H9 (cell line): Measurements from ENCODE around the gene SEZ6. TPM values are rescaled to one million over a fixed set of nuclear protein-coding genes. Genes with fewer than 3 reads are reported as not detected.

Experiments
- DNase-seq: peaks from one replicate; pipeline ENCODE4 v3.0.0-alpha.2; 2017
- H2AFZ ChIP-seq: one replicate; pipeline ENCODE4 v1.6.1; 2013; ENCODE audit warnings: mild to moderate bottlenecking, low read length, control low read depth, moderate library complexity
- H2AK5ac ChIP-seq: 2 replicates; pipeline ENCODE4 v1.6.1; 2013; ENCODE audit warnings: low read length, control low read depth, mixed read lengths; ENCODE audit not compliant: insufficient read length
- H2BK120ac ChIP-seq: one replicate; pipeline ENCODE4 v1.6.1; 2013; ENCODE audit warnings: low read depth, mild to moderate bottlenecking, low read length, control low read depth, inconsistent platforms; ENCODE audit not compliant: poor library complexity, severe bottlenecking
- H2BK12ac ChIP-seq: 2 replicates; pipeline ENCODE4 v1.6.1; 2013; ENCODE audit warnings: low read length, control low read depth, mixed read lengths, low read depth; ENCODE audit not compliant: insufficient read length
- H2BK15ac ChIP-seq: 2 replicates; pipeline ENCODE4 v1.6.1; 2013; ENCODE audit warnings: low read depth, low read length, control low read depth
- H2BK20ac ChIP-seq: one replicate; pipeline ENCODE4 v1.6.1; 2013; ENCODE audit warnings: low read depth, mild to moderate bottlenecking, low read length, control low read depth, inconsistent platforms; ENCODE audit not compliant: poor library complexity, severe bottlenecking
- H2BK5ac ChIP-seq: 2 replicates; pipeline ENCODE4 v1.6.1; 2013; ENCODE audit warnings: low read length, control low read depth, mixed read lengths; ENCODE audit not compliant: insufficient read length
- H3K14ac ChIP-seq: 2 replicates; pipeline ENCODE4 v1.6.1; 2013; ENCODE audit warnings: low read length, control low read depth; ENCODE audit not compliant: insufficient read depth
- H3K18ac ChIP-seq: 2 replicates; pipeline ENCODE4 v1.6.1; 2013; ENCODE audit warnings: low read depth, mild to moderate bottlenecking, mixed read lengths, low read length, control low read depth; ENCODE audit not compliant: insufficient read length
- H3K23ac ChIP-seq: 2 replicates; pipeline ENCODE4 v1.6.1; 2013; ENCODE audit warnings: low read length, control low read depth, mixed read lengths, low read depth; ENCODE audit not compliant: insufficient read length
- H3K23me2 ChIP-seq: 2 replicates; pipeline ENCODE4 v1.6.1; 2013; ENCODE audit warnings: low read depth, mild to moderate bottlenecking, mixed read lengths, low read length, control low read depth; ENCODE audit not compliant: insufficient read length, poor library complexity, severe bottlenecking
- H3K27ac ChIP-seq: 2 replicates; pipeline ENCODE4 v1.5.1; 2013; ENCODE audit warnings: low read length, control low read depth, mixed read lengths, low read depth; ENCODE audit not compliant: insufficient read length
- H3K27me3 ChIP-seq: 2 replicates; pipeline ENCODE4 v1.6.1; 2013; ENCODE audit warnings: low read length, control low read depth, inconsistent platforms; ENCODE audit not compliant: insufficient read depth
- H3K4ac ChIP-seq: 2 replicates; pipeline ENCODE4 v1.6.1; 2013; ENCODE audit warnings: low read depth, mild to moderate bottlenecking, control low read depth, inconsistent platforms, low read length, moderate library complexity
- H3K4me1 ChIP-seq: 2 replicates; pipeline ENCODE4 v1.6.1; 2013; ENCODE audit warnings: low read length, control low read depth, inconsistent platforms; ENCODE audit not compliant: insufficient read depth
- H3K4me2 ChIP-seq: 2 replicates; pipeline ENCODE4 v1.6.1; 2013; ENCODE audit warnings: low read length, control low read depth, mixed read lengths; ENCODE audit not compliant: insufficient read length, insufficient read depth
- H3K56ac ChIP-seq: 2 replicates; pipeline ENCODE4 v1.6.1; 2013; ENCODE audit warnings: low read depth, mild to moderate bottlenecking, mixed read lengths, low read length, control low read depth; ENCODE audit not compliant: insufficient read length
- H3K79me1 ChIP-seq: 2 replicates; pipeline ENCODE4 v1.6.1; 2013; ENCODE audit warnings: low read depth, mild to moderate bottlenecking, moderate library complexity, low read length, control low read depth, inconsistent platforms; ENCODE audit not compliant: insufficient read depth, poor library complexity, severe bottlenecking
- H3K79me2 ChIP-seq: 2 replicates; pipeline ENCODE4 v1.6.1; 2013; ENCODE audit warnings: low read length, control low read depth, inconsistent platforms; ENCODE audit not compliant: insufficient read depth
- H3K9ac ChIP-seq: 2 replicates; pipeline ENCODE4 v1.6.1; 2013; ENCODE audit warnings: low read length, control low read depth, mixed read lengths; ENCODE audit not compliant: insufficient read length; ENCODE audit errors: extremely low read depth
- H3K9me3 ChIP-seq: one replicate; pipeline ENCODE4 v1.6.1; 2013; ENCODE audit warnings: low read depth, low read length, inconsistent platforms; ENCODE audit not compliant: control insufficient read depth
- H3T11ph ChIP-seq: one replicate; pipeline ENCODE4 v1.6.1; 2013; ENCODE audit warnings: mild to moderate bottlenecking, low read length, control low read depth, inconsistent platforms
- H4K20me1 ChIP-seq: one replicate; pipeline ENCODE4 v1.6.1; 2013; ENCODE audit not compliant: control insufficient read depth, insufficient read length, insufficient read depth
- H4K5ac ChIP-seq: 2 replicates; pipeline ENCODE4 v1.6.1; 2013; ENCODE audit warnings: low read depth, mild to moderate bottlenecking, mixed read lengths, low read length, control low read depth; ENCODE audit not compliant: insufficient read length
- H4K8ac ChIP-seq: replicated peaks from 2 replicates; pipeline ENCODE4 v1.6.1; 2013; ENCODE audit warnings: low read length, control low read depth, mixed read lengths, low read depth; ENCODE audit not compliant: insufficient read length
- H4K91ac ChIP-seq: 2 replicates; pipeline ENCODE4 v1.6.1; 2013; ENCODE audit warnings: low read depth, mild to moderate bottlenecking, moderate library complexity, mixed read lengths, low read length, control low read depth; ENCODE audit not compliant: insufficient read length
- H3K27ac Mint-ChIP-seq, 3 experiments: 2 replicates in 2 of 3; 3 replicates in 1 of 3; pipeline ENCODE4 v1.8.0; 2020 to 2021; ENCODE audit warnings: mixed read lengths in 3 of 3, mild to moderate bottlenecking in 1 of 3, moderate library complexity in 1 of 3
- H3K27me3 Mint-ChIP-seq: 2 replicates; pipeline ENCODE4 v1.8.0; 2021; ENCODE audit warnings: low read depth, mild to moderate bottlenecking, moderate library complexity, mixed read lengths
- H3K36me3 Mint-ChIP-seq, 3 experiments: 2 replicates in 2 of 3; 3 replicates in 1 of 3; pipeline ENCODE4 v1.8.0; 2020 to 2021; ENCODE audit warnings: low read depth in 3 of 3, mixed read lengths in 3 of 3; ENCODE audit not compliant: insufficient read depth in 1 of 3
- H3K4me1 Mint-ChIP-seq, 2 experiments: 2 replicates each; pipeline ENCODE4 v1.8.0; 2020; ENCODE audit warnings: mixed read lengths in 2 of 2
- H3K4me3 Mint-ChIP-seq, 2 experiments: 2 replicates in 1 of 2; 3 replicates in 1 of 2; pipeline ENCODE4 v1.8.0; 2020 to 2021; ENCODE audit warnings: mild to moderate bottlenecking in 2 of 2, mixed read lengths in 2 of 2, moderate library complexity in 1 of 2
- H3K9me3 Mint-ChIP-seq, 2 experiments: 2 replicates in 1 of 2; 3 replicates in 1 of 2; pipeline ENCODE4 v1.8.0; 2020; ENCODE audit warnings: mild to moderate bottlenecking in 2 of 2, mixed read lengths in 2 of 2, moderate library complexity in 1 of 2
- WGBS: extraction: QIAGEN DNeasy Blood & Tissue Kit; methylation state at CpG from one replicate; pipeline ENCODE4 v1.1.7; 2013; ENCODE audit warnings: missing lambda C conversion rate, low lambda C conversion rate, mixed read lengths; ENCODE audit not compliant: insufficient read length; ENCODE audit errors: extremely low coverage; 5-methylcytosine and 5-hydroxymethylcytosine counted together
- total RNA-seq: library from RNA; stranded (reverse); gene quantifications from 2 replicates; pipeline ENCODE4 v1.2.1, GENCODE V29; 2021
- TF ChIP-seq, protein P1 (sequence below): fragments of 200-600 bp; sonication (generic); conservative IDR thresholded peaks from 3 replicates; pipeline ENCODE4 v1.8.0; 2021; ENCODE audit warnings: antibody characterized with exemption, mild to moderate bottlenecking

SEZ6 gene
- total RNA-seq, 1 experiment from 2014 or later: 1.8 TPM

DNA sequence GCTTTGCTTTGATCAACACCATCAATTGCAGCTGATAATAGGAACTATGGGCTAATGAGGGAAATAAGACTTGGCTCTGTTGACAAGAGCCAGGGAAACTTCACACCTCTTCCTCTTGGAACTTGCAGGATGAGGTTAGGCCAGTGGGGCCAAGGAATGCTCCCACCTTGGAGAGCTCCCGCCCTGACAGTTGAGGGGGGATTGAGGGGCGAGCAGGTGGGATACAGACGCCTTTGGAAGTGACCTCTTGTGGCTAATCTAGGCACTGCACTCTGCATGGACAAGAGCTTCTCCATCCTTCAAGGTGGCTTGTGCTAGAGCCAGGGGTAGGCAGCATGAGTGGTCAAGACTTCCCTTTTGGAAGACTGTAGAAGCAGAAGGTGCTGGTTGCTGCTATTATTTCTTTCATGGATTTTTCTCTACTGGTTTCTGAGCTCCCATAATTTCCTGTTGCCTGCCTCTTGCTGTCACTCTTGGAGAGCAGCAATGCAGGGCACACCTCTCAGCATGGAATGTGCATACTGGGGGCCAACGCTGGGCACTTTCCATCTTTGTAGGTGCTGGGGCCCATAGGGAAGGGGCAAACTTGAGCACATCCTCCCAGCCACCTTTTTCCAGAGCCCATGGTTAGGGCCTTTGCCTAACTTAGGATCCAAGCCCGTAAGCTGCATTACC is 52.3 kb downstream of the SEZ6 start:
- Histone ChIP-seq H3K79me1 (no peaks in the 10 kb centered on the region), H3K23me2 (peaks cover 10% of the 10 kb centered on the region), H3K27me3 (no peaks in the 10 kb centered on the region), H3K56ac (no peak overlapping the region), H2AK5ac (no peak overlapping the region), H3K23ac (no peak overlapping the region), H2AFZ (no peak overlapping the region), H2BK120ac (no peak overlapping the region), H3K4me1 (peaks cover 9% of the 10 kb centered on the region; the same call in 1 of the 2 replicates), H4K20me1 (no peaks in the 10 kb centered on the region), H3K9me3 (no peaks in the 10 kb centered on the region), H2BK20ac (no peak overlapping the region), H2BK12ac (no peak overlapping the region), H3K18ac (no peak overlapping the region), H3K4me2 (no peak overlapping the region), H3K79me2 (peaks cover 13% of the 10 kb centered on the region), H3K27ac (no peak overlapping the region), H3K9ac (no peak overlapping the region), H4K91ac (no peak overlapping the region), H3T11ph (no peak overlapping the region), H2BK5ac (no peak overlapping the region), H4K8ac (no peak overlapping the region), H3K14ac (no peak overlapping the region), H4K5ac (no peak overlapping the region), H3K4ac (no peak overlapping the region), H2BK15ac (no peak overlapping the region)
- peak overlapping the region in 1 of 2 experiments; percentile 59; a peak in 2 of 5 replicates for H3K4me3 Mint-ChIP-seq
- peaks cover 13 to 17% of the 10 kb centered on the region in 2 experiments for H3K4me1 Mint-ChIP-seq
- TF ChIP-seq, protein P1, sequence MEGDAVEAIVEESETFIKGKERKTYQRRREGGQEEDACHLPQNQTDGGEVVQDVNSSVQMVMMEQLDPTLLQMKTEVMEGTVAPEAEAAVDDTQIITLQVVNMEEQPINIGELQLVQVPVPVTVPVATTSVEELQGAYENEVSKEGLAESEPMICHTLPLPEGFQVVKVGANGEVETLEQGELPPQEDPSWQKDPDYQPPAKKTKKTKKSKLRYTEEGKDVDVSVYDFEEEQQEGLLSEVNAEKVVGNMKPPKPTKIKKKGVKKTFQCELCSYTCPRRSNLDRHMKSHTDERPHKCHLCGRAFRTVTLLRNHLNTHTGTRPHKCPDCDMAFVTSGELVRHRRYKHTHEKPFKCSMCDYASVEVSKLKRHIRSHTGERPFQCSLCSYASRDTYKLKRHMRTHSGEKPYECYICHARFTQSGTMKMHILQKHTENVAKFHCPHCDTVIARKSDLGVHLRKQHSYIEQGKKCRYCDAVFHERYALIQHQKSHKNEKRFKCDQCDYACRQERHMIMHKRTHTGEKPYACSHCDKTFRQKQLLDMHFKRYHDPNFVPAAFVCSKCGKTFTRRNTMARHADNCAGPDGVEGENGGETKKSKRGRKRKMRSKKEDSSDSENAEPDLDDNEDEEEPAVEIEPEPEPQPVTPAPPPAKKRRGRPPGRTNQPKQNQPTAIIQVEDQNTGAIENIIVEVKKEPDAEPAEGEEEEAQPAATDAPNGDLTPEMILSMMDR: peak; percentile 92
- no peak overlapping the region for H3K27ac Mint-ChIP-seq
- H3K9me3 Mint-ChIP-seq: no peaks in the 10 kb centered on the region
- peak; percentile 96 for DNase-seq
- no peaks in the 10 kb centered on the region; the same call in 1 of the 2 replicates for H3K27me3 Mint-ChIP-seq
- no CpG with 5 or more reads among the region's 5 CpGs for WGBS
- peaks cover 0 to 9% (median 5%) of the 10 kb centered on the region in 3 experiments; a peak in 4 of 7 replicates for H3K36me3 Mint-ChIP-seq
